Kidney (tissue), 14 donors: ENCODE results near the gene PRKAA1. TPM values are rescaled to one million over a fixed set of nuclear protein-coding genes. Genes with fewer than 3 reads are reported as not detected.

Source experiments
- DNase-seq, 5 donors: peaks; one replicate each; pipeline ENCODE4 v3.0.0-alpha.2; 2013 to 2020
- FAIRE-seq: peaks from 2 replicates; lab custom pipeline; 2012; peaks lifted over from hg19 to GRCh38; lab: Jason Lieb, UNC
- H3K27ac ChIP-seq, 2 donors: one replicate each; pipeline ENCODE4 v1.7.0; 2013; ENCODE audit warnings: low read depth in 2 of 2, low read length in 2 of 2, inconsistent platforms in 1 of 2
- H3K27me3 ChIP-seq: one replicate; pipeline ENCODE4 v1.7.1; 2013; ENCODE audit warnings: low read length, inconsistent platforms; ENCODE audit not compliant: control insufficient read depth, insufficient read depth
- H3K36me3 ChIP-seq, 3 donors: one replicate each; pipeline versions ENCODE4 v1.7.0 to v1.7.1; 2013; ENCODE audit warnings: low read length in 3 of 3, control low read depth in 1 of 3, inconsistent platforms in 1 of 3; ENCODE audit not compliant: insufficient read depth in 3 of 3, control insufficient read depth in 2 of 3
- H3K4me1 ChIP-seq, 3 donors: one replicate each; pipeline versions ENCODE4 v1.7.0 to v1.7.1; 2013; ENCODE audit warnings: low read length in 3 of 3, inconsistent platforms in 1 of 3, low read depth in 1 of 3; ENCODE audit not compliant: control insufficient read depth in 2 of 3, insufficient read depth in 2 of 3
- H3K4me3 ChIP-seq, 3 donors: one replicate each; pipeline versions ENCODE4 v1.7.0 to v1.8.1; 2013; ENCODE audit warnings: low read length in 3 of 3, control low read depth in 1 of 3, inconsistent platforms in 1 of 3
- H3K9ac ChIP-seq, 3 donors: one replicate each; pipeline versions ENCODE4 v1.7.0 to v1.7.1; 2013; ENCODE audit warnings: low read length in 3 of 3, control low read depth in 1 of 3, inconsistent platforms in 1 of 3
- H3K9me3 ChIP-seq, 3 donors: one replicate each; pipeline versions ENCODE4 v1.7.0 to v1.7.1; 2013; ENCODE audit warnings: low read length in 3 of 3, control low read depth in 1 of 3, inconsistent platforms in 1 of 3; ENCODE audit not compliant: control insufficient read depth in 2 of 3, insufficient read depth in 1 of 3
- CTCF ChIP-seq: IDR thresholded peaks from 3 replicates; pipeline ENCODE4 v1.5.1; 2012; ENCODE audit warnings: mild to moderate bottlenecking, moderate library complexity, borderline replicate concordance; ENCODE audit not compliant: insufficient read depth; ENCODE audit errors: extremely low read depth
- intact Hi-C: fragments of 100-400 bp; cut with DNase I; formaldehyde crosslinking; loops from one replicate; pipeline ENCODE4 v1.11.1; 2022
- polyA plus RNA-seq: library from polyadenylated mRNA; stranded (reverse); fragments of 350-450 nt; fragmentation: Illumina TruSeq; extraction: RNeasy Lipid Tissue Mini Kit (QIAGEN cat#74804); gene quantifications from one replicate; pipeline ENCODE4 v1.2.3, GENCODE V29; 2014; ENCODE audit warnings: low read depth, low replicate concordance; ENCODE audit not compliant: insufficient read depth
- total RNA-seq: library from RNA; stranded (reverse); fragmentation: NEBNext Ultra II Directional; extraction: Animal tissue kit (Norgen Biotek cat#: 25700); gene quantifications from one replicate; pipeline ENCODE4 v1.2.1, GENCODE V29; 2021
- donor health status: control.
- donor health status: control.
- donor health status: control.
- donor health status: control.
- donor health status: control.
- donor health status: DM: yes; HTN: yes; CAD: no.
- donor health status: Normal renal cell carcinoma (clear cell type).

Gene PRKAA1
- total and polyA plus RNA-seq, 2 donors from 2014 or later, result 17.4 to 104 TPM

GRCh38 chr5:40774623-40775022 lies 23.6 kb downstream of the PRKAA1 start:
- Histone ChIP-seq H3K4me3 (no peak overlapping the region), H3K27me3 (no peaks in the 10 kb centered on the region), H3K27ac (no peak overlapping the region), H3K4me1 (peaks cover 0 to 7% (median 0%) of the 10 kb centered on the region in 3 donors), H3K9ac (no peak overlapping the region), H3K36me3 (peaks cover 2 to 19% (median 2%) of the 10 kb centered on the region in 3 donors), H3K9me3 (no peaks in the 10 kb centered on the region)
- intact Hi-C loops, result no loop called here
- DNase-seq, result no peak
- FAIRE-seq, result no peak
- no peak for TF ChIP-seq CTCF

GRCh38 chr5:40770764-40771163 lies 27.4 kb downstream of the PRKAA1 start:
- Histone ChIP-seq H3K36me3 (peaks cover 0 to 28% (median 2%) of the 10 kb centered on the region in 3 donors), H3K4me1 (peaks cover 0 to under 1% (median 0%) of the 10 kb centered on the region in 3 donors), H3K4me3 (no peak overlapping the region), H3K27ac (no peak overlapping the region), H3K9me3 (no peaks in the 10 kb centered on the region), H3K9ac (no peak overlapping the region), H3K27me3 (no peaks in the 10 kb centered on the region)
- intact Hi-C loops, result no loop called here
- DNase-seq (no peak), FAIRE-seq (peak; percentile 61)
- no peak for TF ChIP-seq CTCF

GRCh38 chr5:40762705-40763104 lies 35.5 kb downstream of the PRKAA1 start:
- H3K27me3 ChIP-seq, result no peaks in the 10 kb centered on the region
- H3K4me3 ChIP-seq, result no peak overlapping the region
- no peaks in the 10 kb centered on the region for H3K4me1 ChIP-seq
- H3K9ac ChIP-seq, result no peak overlapping the region
- no peak overlapping the region for H3K27ac ChIP-seq
- intact Hi-C loops, result no loop called here
- peaks cover 7 to 21% (median 16%) of the 10 kb centered on the region in 3 donors for H3K36me3 ChIP-seq
- FAIRE-seq (no peak), DNase-seq (no peak)
- H3K9me3 ChIP-seq, result no peaks in the 10 kb centered on the region
- TF ChIP-seq CTCF, result no peak

- intact Hi-C loops, result no loop called here
These were observed 40.8 kb downstream of the PRKAA1 start for GRCh38 chr5:40757400-40757799.

More at GRCh38 chr5:40757400-40757799, 40.8 kb downstream of the PRKAA1 start:
- no peak overlapping the region for H3K4me3 ChIP-seq
- no peaks in the 10 kb centered on the region for H3K27me3 ChIP-seq
- TF ChIP-seq CTCF, result no peak
- peaks cover 0 to 2% (median under 1%) of the 10 kb centered on the region in 3 donors for H3K36me3 ChIP-seq
- H3K27ac ChIP-seq, result no peak overlapping the region
- no peak overlapping the region for H3K9ac ChIP-seq
- peaks cover 0 to 4% (median 0%) of the 10 kb centered on the region in 3 donors for H3K4me1 ChIP-seq
- DNase-seq, result no peak
- no peak for FAIRE-seq
- H3K9me3 ChIP-seq, result no peaks in the 10 kb centered on the region
